Parathyroid adenoma (tissue), 2 donors: ENCODE data around the gene CUL4A.

ENCODE experiments used
- H2AFZ ChIP-seq: fragments of 300-600 bp; sonication (generic); one replicate; pipeline ENCODE4 v1.7.0; 2017; ENCODE audit warnings: antibody characterized with exemption, mild to moderate bottlenecking
- H3K27ac ChIP-seq: fragments of 300-600 bp; sonication (generic); one replicate; pipeline ENCODE4 v1.7.0; 2017
- H3K27me3 ChIP-seq: fragments of 300-600 bp; sonication (generic); one replicate; pipeline ENCODE4 v1.7.0; 2017; ENCODE audit warnings: low read length; ENCODE audit not compliant: control insufficient read depth, insufficient read depth
- H3K36me3 ChIP-seq: fragments of 300-600 bp; sonication (generic); one replicate; pipeline ENCODE4 v1.7.0; 2017; ENCODE audit warnings: low read length; ENCODE audit not compliant: control insufficient read depth, insufficient read depth
- H3K4me1 ChIP-seq: fragments of 300-600 bp; sonication (generic); one replicate; pipeline ENCODE4 v1.7.0; 2017; ENCODE audit warnings: control low read depth
- H3K4me2 ChIP-seq: fragments of 300-600 bp; sonication (generic); one replicate; pipeline ENCODE4 v1.7.0; 2017; ENCODE audit warnings: low read length
- H3K4me3 ChIP-seq: fragments of 300-600 bp; sonication (generic); one replicate; pipeline ENCODE4 v1.7.0; 2017; ENCODE audit warnings: low read depth, low read length
- H3K79me2 ChIP-seq: fragments of 300-600 bp; sonication (generic); one replicate; pipeline ENCODE4 v1.7.0; 2017; ENCODE audit warnings: control low read depth
- H3K9ac ChIP-seq: fragments of 300-600 bp; sonication (generic); one replicate; pipeline ENCODE4 v1.7.0; 2017; ENCODE audit warnings: mild to moderate bottlenecking
- H3K9me3 ChIP-seq: fragments of 300-600 bp; sonication (generic); one replicate; pipeline ENCODE4 v1.7.0; 2017; ENCODE audit warnings: low read length; ENCODE audit not compliant: control insufficient read depth
- TF ChIP-seq, protein P1 (sequence below): fragments of 300-600 bp; sonication (generic); IDR thresholded peaks from one replicate; pipeline ENCODE4 v1.7.0; 2017; ENCODE audit warnings: antibody characterized with exemption, mild to moderate bottlenecking
- donor health status: primary hyperparathyroidism.

Gene CUL4A

DNA sequence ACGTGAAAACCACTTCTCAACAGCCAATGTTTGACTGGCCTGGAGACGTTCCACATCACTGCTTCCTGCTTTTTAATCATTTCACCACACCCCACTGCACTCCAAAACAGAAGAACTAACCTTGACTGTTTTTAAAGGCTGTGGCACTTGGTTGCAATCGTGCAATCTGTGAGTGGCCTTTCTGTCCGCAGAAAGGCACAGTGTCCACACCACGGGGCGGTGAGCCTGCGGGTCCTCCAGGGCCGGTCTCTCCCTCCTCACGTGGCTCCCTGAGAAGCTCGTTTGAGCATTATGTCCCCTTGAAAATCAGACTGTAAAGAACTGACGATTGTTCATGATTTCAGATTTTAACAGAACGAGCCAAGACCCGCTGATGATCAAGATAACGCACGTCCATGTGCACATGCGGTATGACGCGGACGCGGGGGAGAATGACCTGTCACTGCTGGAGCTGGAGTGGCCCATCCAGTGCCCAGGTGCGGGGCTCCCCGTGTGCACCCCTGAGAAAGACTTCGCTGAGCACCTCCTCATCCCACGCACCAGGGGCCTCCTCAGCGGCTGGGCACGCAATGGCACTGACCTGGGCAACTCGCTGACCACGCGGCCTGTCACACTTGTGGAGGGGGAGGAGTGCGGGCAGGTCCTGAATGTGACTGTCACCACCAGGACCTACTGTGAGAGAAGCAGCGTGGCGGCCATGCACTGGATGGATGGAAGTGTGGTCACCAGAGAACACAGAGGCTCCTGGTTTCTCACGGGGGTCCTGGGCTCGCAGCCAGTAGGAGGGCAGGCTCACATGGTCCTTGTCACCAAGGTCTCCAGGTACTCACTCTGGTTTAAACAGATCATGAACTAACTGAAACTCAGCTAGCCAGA is 37.9 kb upstream of the CUL4A start:
- TF ChIP-seq, protein P1, sequence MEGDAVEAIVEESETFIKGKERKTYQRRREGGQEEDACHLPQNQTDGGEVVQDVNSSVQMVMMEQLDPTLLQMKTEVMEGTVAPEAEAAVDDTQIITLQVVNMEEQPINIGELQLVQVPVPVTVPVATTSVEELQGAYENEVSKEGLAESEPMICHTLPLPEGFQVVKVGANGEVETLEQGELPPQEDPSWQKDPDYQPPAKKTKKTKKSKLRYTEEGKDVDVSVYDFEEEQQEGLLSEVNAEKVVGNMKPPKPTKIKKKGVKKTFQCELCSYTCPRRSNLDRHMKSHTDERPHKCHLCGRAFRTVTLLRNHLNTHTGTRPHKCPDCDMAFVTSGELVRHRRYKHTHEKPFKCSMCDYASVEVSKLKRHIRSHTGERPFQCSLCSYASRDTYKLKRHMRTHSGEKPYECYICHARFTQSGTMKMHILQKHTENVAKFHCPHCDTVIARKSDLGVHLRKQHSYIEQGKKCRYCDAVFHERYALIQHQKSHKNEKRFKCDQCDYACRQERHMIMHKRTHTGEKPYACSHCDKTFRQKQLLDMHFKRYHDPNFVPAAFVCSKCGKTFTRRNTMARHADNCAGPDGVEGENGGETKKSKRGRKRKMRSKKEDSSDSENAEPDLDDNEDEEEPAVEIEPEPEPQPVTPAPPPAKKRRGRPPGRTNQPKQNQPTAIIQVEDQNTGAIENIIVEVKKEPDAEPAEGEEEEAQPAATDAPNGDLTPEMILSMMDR = no peak

DNA sequence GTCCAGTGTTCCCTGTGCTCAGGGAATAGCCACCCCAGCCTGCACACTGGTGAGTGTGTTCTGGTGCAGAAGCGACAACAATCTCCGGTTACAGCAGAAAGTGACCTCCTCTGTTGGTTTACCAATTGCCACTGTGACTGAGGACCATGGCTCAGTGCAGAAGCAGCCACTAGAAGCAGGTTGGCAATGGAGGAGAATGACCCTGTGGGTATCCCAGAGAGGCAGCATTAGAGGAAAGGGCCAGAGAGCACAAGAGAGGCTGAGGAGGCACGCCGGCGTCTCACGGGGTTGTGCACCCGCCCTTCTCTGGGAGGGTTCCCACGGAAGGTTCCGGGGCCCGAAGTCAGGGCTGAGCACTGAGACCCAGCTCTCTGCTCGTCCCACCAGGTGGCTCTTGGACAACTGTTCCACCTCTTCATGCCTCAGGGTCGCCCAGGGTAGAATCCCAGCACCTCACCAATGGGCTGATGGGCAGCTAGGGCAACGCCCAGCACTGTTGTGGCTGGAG is 36.9 kb upstream of the CUL4A start:
- Histone ChIP-seq H3K9ac (no peak overlapping the region), H3K4me1 (no peaks in the 10 kb centered on the region), H3K4me2 (no peak overlapping the region), H3K27ac (no peak overlapping the region), H2AFZ (no peak overlapping the region), H3K79me2 (no peaks in the 10 kb centered on the region), H3K36me3 (no peaks in the 10 kb centered on the region), H3K4me3 (no peak overlapping the region), H3K27me3 (no peaks in the 10 kb centered on the region), H3K9me3 (no peaks in the 10 kb centered on the region)
- TF ChIP-seq, protein P1 = no peak

More for the DNA sequence above, 37.9 kb upstream of the CUL4A start:
- Histone ChIP-seq H3K36me3 (no peaks in the 10 kb centered on the region), H3K9me3 (no peaks in the 10 kb centered on the region), H2AFZ (no peak overlapping the region), H3K4me1 (no peaks in the 10 kb centered on the region), H3K4me2 (no peak overlapping the region), H3K27me3 (no peaks in the 10 kb centered on the region), H3K9ac (no peak overlapping the region), H3K79me2 (no peaks in the 10 kb centered on the region), H3K27ac (no peak overlapping the region), H3K4me3 (no peak overlapping the region)

- Histone ChIP-seq H3K27me3 (no peaks in the 10 kb centered on the region), H3K79me2 (no peaks in the 10 kb centered on the region), H3K4me3 (no peak overlapping the region), H3K4me1 (no peaks in the 10 kb centered on the region), H2AFZ (no peak overlapping the region), H3K9me3 (no peaks in the 10 kb centered on the region), H3K9ac (no peak overlapping the region), H3K4me2 (no peak overlapping the region), H3K36me3 (no peaks in the 10 kb centered on the region), H3K27ac (no peak overlapping the region)
- TF ChIP-seq, protein P1 = no peak
These were observed 33.1 kb upstream of the CUL4A start for GRCh38 chr13:113176280-113176679.

DNA sequence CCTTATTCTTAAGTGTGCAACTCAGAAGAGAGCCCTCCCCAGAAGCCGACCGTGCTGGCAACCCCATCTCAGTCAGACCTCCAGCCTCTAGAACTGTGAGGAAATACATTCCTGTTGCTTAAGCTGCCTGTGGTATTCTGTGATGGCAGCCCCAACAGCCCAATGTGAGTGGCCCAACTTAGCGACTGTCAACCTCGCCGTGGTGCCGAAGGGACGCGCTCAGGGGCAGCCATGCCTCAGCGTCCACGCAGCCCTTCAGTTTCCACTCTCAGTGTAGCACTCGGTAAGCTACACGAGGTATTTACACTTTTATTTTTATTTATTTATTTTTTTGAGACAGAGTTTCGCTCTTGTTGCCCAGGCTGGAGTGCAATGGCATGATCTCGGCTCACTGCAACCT is 32.6 kb upstream of the CUL4A start:
- no peaks in the 10 kb centered on the region for H3K9me3 ChIP-seq
- H3K27ac ChIP-seq = no peak overlapping the region
- no peak overlapping the region for H3K9ac ChIP-seq
- no peaks in the 10 kb centered on the region for H3K79me2 ChIP-seq
- H3K4me3 ChIP-seq = no peak overlapping the region
- H2AFZ ChIP-seq = no peak overlapping the region
- no peaks in the 10 kb centered on the region for H3K4me1 ChIP-seq
- no peaks in the 10 kb centered on the region for H3K27me3 ChIP-seq
- no peak overlapping the region for H3K4me2 ChIP-seq
- no peaks in the 10 kb centered on the region for H3K36me3 ChIP-seq
- TF ChIP-seq, protein P1 = no peak
